ENCODE measurements around the gene FANCC. TPM values are rescaled to one million over a fixed set of nuclear protein-coding genes. Genes with fewer than 3 reads are reported as not detected.
A peak's percentile ranks its signal among the peaks of the same experiment; 100 is the strongest.
"Not testable (repeated sequence)": the region's sequence is repeated elsewhere in the genome, so short reads cannot be mapped to it uniquely, and the experiment has no call there.

Gene FANCC
- total RNA-seq, 1 donor from 2014 or later, result 22.9 TPM

GRCh38 chr9:95273369-95274022 lies 44.0 kb downstream of the FANCC start:
- peaks cover 11% of the 10 kb centered on the region for H3K36me3 Mint-ChIP-seq (ENCODE audit: unreplicated experiment)
- H3K4me3 Mint-ChIP-seq (ENCODE audit: unreplicated experiment), result no peak overlapping the region
- TF ChIP-seq CTCF (IDR thresholded peaks at IDR 0.05; ENCODE audit: partially characterized antibody, unreplicated experiment), result no peak
- no peak for DNase-seq
- peaks cover 3% of the 10 kb centered on the region for H3K27me3 Mint-ChIP-seq (ENCODE audit: unreplicated experiment)
- peaks cover 24% of the 10 kb centered on the region for H3K4me1 Mint-ChIP-seq (ENCODE audit: low read depth, unreplicated experiment)
- peaks cover 10% of the 10 kb centered on the region for H3K9me3 Mint-ChIP-seq (ENCODE audit: unreplicated experiment)
- H3K27ac Mint-ChIP-seq (ENCODE audit: unreplicated experiment), result peak overlapping the region; percentile 23

GRCh38 chr9:95272830-95273229 lies 44.7 kb downstream of the FANCC start:
- TF ChIP-seq CTCF (IDR thresholded peaks at IDR 0.05; ENCODE audit: partially characterized antibody, unreplicated experiment), result no peak
- H3K27me3 Mint-ChIP-seq (ENCODE audit: unreplicated experiment), result peaks cover 3% of the 10 kb centered on the region
- peaks cover 25% of the 10 kb centered on the region for H3K4me1 Mint-ChIP-seq (ENCODE audit: low read depth, unreplicated experiment)
- peaks cover 4% of the 10 kb centered on the region for H3K36me3 Mint-ChIP-seq (ENCODE audit: unreplicated experiment)
- H3K4me3 Mint-ChIP-seq (ENCODE audit: unreplicated experiment), result no peak overlapping the region
- H3K9me3 Mint-ChIP-seq (ENCODE audit: unreplicated experiment), result peaks cover 10% of the 10 kb centered on the region
- DNase-seq, result no peak
- no peak overlapping the region for H3K27ac Mint-ChIP-seq (ENCODE audit: unreplicated experiment)

- H3K4me1 Mint-ChIP-seq (ENCODE audit: low read depth, unreplicated experiment), result peaks cover 34% of the 10 kb centered on the region
- H3K9me3 Mint-ChIP-seq (ENCODE audit: unreplicated experiment), result peaks cover 10% of the 10 kb centered on the region
- DNase-seq, result no peak
- H3K4me3 Mint-ChIP-seq (ENCODE audit: unreplicated experiment), result no peak overlapping the region
- H3K27ac Mint-ChIP-seq (ENCODE audit: unreplicated experiment), result peak overlapping the region; percentile 69
- no peak for TF ChIP-seq CTCF (IDR thresholded peaks at IDR 0.05; ENCODE audit: partially characterized antibody, unreplicated experiment)
- peaks cover 3% of the 10 kb centered on the region for H3K27me3 Mint-ChIP-seq (ENCODE audit: unreplicated experiment)
- H3K36me3 Mint-ChIP-seq (ENCODE audit: unreplicated experiment), result peaks cover 4% of the 10 kb centered on the region
Measured at GRCh38 chr9:95270790-95271189, 46.7 kb downstream of the FANCC start.

- H3K36me3 Mint-ChIP-seq (ENCODE audit: unreplicated experiment); H3K9me3 Mint-ChIP-seq (ENCODE audit: unreplicated experiment); DNase-seq; H3K27me3 Mint-ChIP-seq (ENCODE audit: unreplicated experiment): not testable (repeated sequence)
- peak overlapping the region; percentile 78 for H3K4me3 Mint-ChIP-seq (ENCODE audit: unreplicated experiment)
- H3K27ac Mint-ChIP-seq (ENCODE audit: unreplicated experiment), result peak overlapping the region; percentile 98
- H3K4me1 Mint-ChIP-seq (ENCODE audit: low read depth, unreplicated experiment), result peaks cover 37% of the 10 kb centered on the region
Measured at GRCh38 chr9:95269803-95270773, 47.4 kb downstream of the FANCC start.

- H3K4me1 Mint-ChIP-seq (ENCODE audit: low read depth, unreplicated experiment), result peaks cover 41% of the 10 kb centered on the region
- peak; percentile 41 for DNase-seq
- peaks cover 4% of the 10 kb centered on the region for H3K36me3 Mint-ChIP-seq (ENCODE audit: unreplicated experiment)
- H3K27ac Mint-ChIP-seq (ENCODE audit: unreplicated experiment), result peak overlapping the region; percentile 98
- H3K4me3 Mint-ChIP-seq (ENCODE audit: unreplicated experiment), result no peak overlapping the region
- peaks cover 3% of the 10 kb centered on the region for H3K27me3 Mint-ChIP-seq (ENCODE audit: unreplicated experiment)
- peaks cover 10% of the 10 kb centered on the region for H3K9me3 Mint-ChIP-seq (ENCODE audit: unreplicated experiment)
- TF ChIP-seq CTCF (IDR thresholded peaks at IDR 0.05; ENCODE audit: partially characterized antibody, unreplicated experiment), result no peak
Measured at GRCh38 chr9:95268681-95269080, 48.8 kb downstream of the FANCC start.
